Kidney capillary endothelial cell (primary cell): Measurements from ENCODE around the gene TBCCD1.
"Not testable (repeated sequence)": the region's sequence is repeated elsewhere in the genome, so short reads cannot be mapped to it uniquely, and the experiment has no call there.

ENCODE experiments used
- DNase-seq: peaks from one replicate; pipeline ENCODE4 v3.0.0-alpha.2; 2018; ENCODE audit warnings: low spot score

TBCCD1 gene

GRCh38 chr3:186519021-186519658 is 48.0 kb downstream of the TBCCD1 start:
- no peak for DNase-seq

- DNase-seq, result no peak
Measured at GRCh38 chr3:186517218-186517617, 49.9 kb downstream of the TBCCD1 start.

GRCh38 chr3:186516646-186517045 is 50.5 kb downstream of the TBCCD1 start:
- no peak for DNase-seq

GRCh38 chr3:186515125-186515524 is 52.0 kb downstream of the TBCCD1 start:
- DNase-seq, result no peak

GRCh38 chr3:186514296-186515002 is 52.7 kb downstream of the TBCCD1 start:
- no peak for DNase-seq

- no peak for DNase-seq
Measured at GRCh38 chr3:186513386-186513785, 53.8 kb downstream of the TBCCD1 start.

GRCh38 chr3:186512570-186513302 is 54.4 kb downstream of the TBCCD1 start:
- DNase-seq, result no peak

GRCh38 chr3:186511702-186512101 is 55.4 kb downstream of the TBCCD1 start:
- no peak for DNase-seq

- DNase-seq, result no peak
Measured at GRCh38 chr3:186511245-186511644, 55.9 kb downstream of the TBCCD1 start.

- no peak for DNase-seq
Measured at GRCh38 chr3:186510374-186511079, 56.6 kb downstream of the TBCCD1 start.

GRCh38 chr3:186509423-186509822 is 57.7 kb downstream of the TBCCD1 start:
- DNase-seq, result no peak

- DNase-seq, result no peak
Measured at GRCh38 chr3:186506857-186507256, 60.3 kb downstream of the TBCCD1 start.

GRCh38 chr3:186506191-186506739 is 60.9 kb downstream of the TBCCD1 start:
- no peak for DNase-seq

- no peak for DNase-seq
Measured at GRCh38 chr3:186502966-186503712, 64.0 kb downstream of the TBCCD1 start.

GRCh38 chr3:186502138-186502948 is 64.8 kb downstream of the TBCCD1 start:
- DNase-seq, result no peak

- not testable (repeated sequence) for DNase-seq
Measured at GRCh38 chr3:186499949-186500348, 67.2 kb downstream of the TBCCD1 start.

GRCh38 chr3:186498022-186498421 is 69.1 kb downstream of the TBCCD1 start:
- DNase-seq, result not testable (repeated sequence)

GRCh38 chr3:186497608-186498007 is 69.5 kb downstream of the TBCCD1 start:
- DNase-seq, result no peak

GRCh38 chr3:186496635-186497034 is 70.5 kb downstream of the TBCCD1 start:
- DNase-seq, result no peak
